GM12873 (cell line): ENCODE measurements around the gene EYS.

ENCODE experiments used
- CTCF ChIP-seq: IDR thresholded peaks from 2 replicates; pipeline ENCODE4 v1.5.1; 2012; ENCODE audit warnings: low read depth, mild to moderate bottlenecking, moderate library complexity, low read length, control low read depth; ENCODE audit not compliant: insufficient read depth; ENCODE audit errors: missing control alignments

Gene EYS

GRCh38 chr6:64680446-64680845 is 1026.6 kb downstream of the EYS start:
- no peak for TF ChIP-seq CTCF

GRCh38 chr6:64679416-64679815 is 1027.6 kb downstream of the EYS start:
- TF ChIP-seq CTCF: no peak

- no peak for TF ChIP-seq CTCF
Measured at GRCh38 chr6:64672651-64673050, 1034.4 kb downstream of the EYS start.

- no peak for TF ChIP-seq CTCF
Measured at GRCh38 chr6:64672131-64672530, 1034.9 kb downstream of the EYS start.

- no peak for TF ChIP-seq CTCF
Measured at GRCh38 chr6:64665137-64665536, 1041.9 kb downstream of the EYS start.

GRCh38 chr6:64664480-64664879 is 1042.5 kb downstream of the EYS start:
- TF ChIP-seq CTCF: no peak

GRCh38 chr6:64644024-64644423 is 1063.0 kb downstream of the EYS start:
- TF ChIP-seq CTCF: no peak
